SW480 (cell line): ENCODE results near the gene TCHHL1.
A peak's percentile ranks its signal among the peaks of the same experiment; 100 is the strongest.
"Not testable (repeated sequence)": the region's sequence is repeated elsewhere in the genome, so short reads cannot be mapped to it uniquely, and the experiment has no call there.

ENCODE experiments used
- DNase-seq: peaks from one replicate; pipeline ENCODE4 v3.0.0-alpha.2; 2016; ENCODE audit warnings: low spot score

Gene TCHHL1

DNA sequence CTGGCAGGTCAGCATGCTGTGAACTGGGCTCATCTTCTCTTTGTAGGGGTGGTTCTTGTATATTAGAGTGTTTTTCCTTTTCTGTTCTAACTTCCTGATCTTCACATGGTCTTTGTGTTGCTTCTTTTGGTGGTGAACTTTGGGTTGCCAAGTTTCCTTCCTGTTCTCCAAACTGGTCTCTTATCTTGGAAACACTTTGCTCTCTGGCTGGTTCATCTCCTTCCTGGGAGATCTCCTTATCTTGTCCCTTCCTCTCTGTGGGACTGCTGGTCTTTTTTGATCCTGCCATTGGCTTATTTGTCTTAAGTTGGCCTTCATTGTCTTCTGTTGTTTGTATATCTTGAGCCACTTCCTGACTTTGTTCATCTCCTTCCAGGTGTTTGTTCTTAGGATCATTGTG is 2.1 kb downstream of the TCHHL1 start:
- DNase-seq = no peak

DNA sequence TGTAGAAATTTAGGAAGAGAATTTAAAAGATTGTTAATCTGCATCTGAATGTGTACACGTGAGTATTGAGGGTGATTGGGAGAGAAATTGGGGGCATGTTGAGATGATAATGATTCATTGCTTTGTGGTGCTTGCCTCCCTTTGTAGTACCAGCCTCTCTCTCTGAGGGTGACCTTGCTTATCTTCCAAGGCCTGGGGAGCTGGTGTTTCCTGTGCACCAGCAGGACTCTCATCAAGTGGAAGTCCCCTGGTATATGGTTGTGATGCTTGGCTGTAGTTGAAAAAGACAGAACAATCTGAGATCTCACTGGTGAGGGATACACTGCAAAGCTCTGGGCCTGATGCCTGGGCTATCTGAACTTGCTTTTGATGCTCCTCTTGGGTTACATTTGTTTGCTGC is 4.0 kb downstream of the TCHHL1 start:
- no peak for DNase-seq

DNA sequence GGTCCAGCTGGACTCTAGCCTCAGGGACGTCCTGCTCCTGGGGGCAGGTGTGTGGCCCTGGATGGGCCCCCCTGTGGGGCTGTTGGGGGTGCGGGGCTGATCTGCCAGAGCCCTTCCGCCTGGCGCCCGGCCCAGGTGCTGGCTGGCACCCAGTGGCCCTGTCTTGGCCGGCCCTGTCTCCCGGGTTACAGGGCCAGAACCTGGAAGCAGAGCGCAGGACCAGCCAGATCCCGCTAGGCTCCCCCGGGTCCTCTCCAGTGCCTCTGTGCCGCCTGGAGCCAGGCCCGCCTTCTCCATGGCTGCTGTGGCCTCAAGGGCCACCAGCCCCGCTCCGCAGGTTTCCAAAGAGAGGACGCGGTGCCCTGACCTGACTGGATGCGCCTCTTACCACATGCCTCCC is 7.8 kb downstream of the TCHHL1 start:
- not testable (repeated sequence) for DNase-seq

DNA sequence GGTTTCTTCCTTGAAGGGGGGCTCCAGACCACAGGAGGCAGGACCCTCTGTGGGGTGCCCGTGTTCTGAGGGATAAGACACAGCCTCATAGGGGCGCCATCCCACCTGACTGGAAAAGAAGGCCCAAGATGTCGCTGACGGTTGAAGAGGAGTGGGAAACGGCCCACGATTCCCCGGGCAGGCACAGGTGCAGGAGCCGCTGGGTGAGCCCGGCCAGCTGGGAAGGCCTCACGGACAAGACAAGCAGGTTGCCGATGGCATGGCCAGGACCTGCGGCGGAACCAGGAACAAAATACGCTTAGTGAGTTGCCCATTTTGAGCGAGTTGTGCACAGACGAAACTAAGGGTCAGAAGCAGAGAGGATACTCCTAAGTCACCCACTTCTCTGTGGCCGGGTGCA is 8.4 kb downstream of the TCHHL1 start:
- not testable (repeated sequence) for DNase-seq

GRCh38 chr1:152078831-152079441 is 9.9 kb downstream of the TCHHL1 start:
- no peak for DNase-seq

DNA sequence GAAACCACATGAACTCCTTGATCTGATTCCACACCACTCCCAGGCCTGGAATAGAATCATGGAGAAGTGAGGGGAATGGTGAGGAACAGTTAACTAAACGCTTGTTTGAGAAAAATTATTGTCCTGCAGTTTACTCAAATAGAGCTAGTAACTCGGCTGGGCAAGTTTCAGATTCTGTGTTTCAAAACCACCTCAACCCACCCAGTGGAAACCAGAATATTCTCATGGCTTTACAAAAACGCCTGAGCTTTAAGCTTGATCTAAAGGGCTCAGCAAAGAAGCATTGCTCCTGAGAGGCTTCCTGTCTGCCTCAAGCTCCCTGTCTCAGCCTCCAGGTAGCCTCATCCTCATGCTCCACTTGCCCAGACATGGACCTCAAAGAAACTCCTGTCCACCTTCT is 16.6 kb downstream of the TCHHL1 start:
- no peak for DNase-seq

GRCh38 chr1:152071123-152071522 is 17.7 kb downstream of the TCHHL1 start:
- no peak for DNase-seq

GRCh38 chr1:152067929-152068328 is 20.9 kb downstream of the TCHHL1 start:
- no peak for DNase-seq

- DNase-seq = no peak
Observed at GRCh38 chr1:152067150-152067549, 21.7 kb downstream of the TCHHL1 start.

DNA sequence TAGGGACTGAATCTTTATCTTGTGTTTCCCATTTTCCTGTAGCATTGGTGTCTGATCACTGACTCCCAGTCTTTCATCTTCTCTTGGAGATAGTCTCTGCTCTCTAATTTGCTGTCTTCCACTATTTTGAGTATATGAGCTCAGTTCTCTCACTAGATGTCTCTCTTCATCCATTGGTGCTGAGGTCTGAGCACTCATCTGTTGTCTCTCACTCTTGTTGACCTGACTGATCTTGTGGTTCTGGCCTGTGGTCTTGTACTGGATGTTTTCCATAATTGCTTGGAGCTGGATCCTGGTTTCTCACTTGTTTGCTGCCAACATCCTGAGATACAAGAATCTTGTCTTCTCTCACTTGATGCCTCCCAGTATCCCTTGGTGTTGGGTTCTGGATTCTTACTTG is 26.9 kb downstream of the TCHHL1 start:
- DNase-seq = no peak

DNA sequence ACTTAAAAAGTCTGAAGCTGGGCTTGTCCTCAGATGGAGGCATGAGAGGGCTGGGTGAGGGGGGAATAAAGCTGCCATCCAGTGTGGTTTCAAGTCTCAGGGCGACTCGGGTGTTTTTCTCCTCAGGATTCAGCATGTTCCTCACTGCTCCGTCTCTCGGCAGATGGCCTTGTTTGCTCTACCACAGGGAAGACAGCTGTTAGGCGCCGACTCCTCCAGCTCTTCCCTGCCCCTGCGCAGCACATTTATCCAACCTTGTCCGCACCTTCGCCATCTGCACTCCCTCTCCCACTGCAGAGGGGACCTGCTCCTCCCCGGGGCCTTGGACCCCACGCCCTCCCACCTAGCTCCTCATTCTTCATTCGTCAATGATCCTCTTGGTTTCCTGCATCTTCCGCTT is 35.5 kb downstream of the TCHHL1 start:
- no peak for DNase-seq

GRCh38 chr1:152052606-152053005 is 36.3 kb downstream of the TCHHL1 start:
- peak; percentile 73 for DNase-seq

GRCh38 chr1:152050886-152051675 is 37.8 kb downstream of the TCHHL1 start:
- DNase-seq = no peak

GRCh38 chr1:152049291-152050083 is 39.4 kb downstream of the TCHHL1 start:
- DNase-seq = no peak

GRCh38 chr1:152048416-152049009 is 40.4 kb downstream of the TCHHL1 start:
- peak; percentile 96 for DNase-seq

DNA sequence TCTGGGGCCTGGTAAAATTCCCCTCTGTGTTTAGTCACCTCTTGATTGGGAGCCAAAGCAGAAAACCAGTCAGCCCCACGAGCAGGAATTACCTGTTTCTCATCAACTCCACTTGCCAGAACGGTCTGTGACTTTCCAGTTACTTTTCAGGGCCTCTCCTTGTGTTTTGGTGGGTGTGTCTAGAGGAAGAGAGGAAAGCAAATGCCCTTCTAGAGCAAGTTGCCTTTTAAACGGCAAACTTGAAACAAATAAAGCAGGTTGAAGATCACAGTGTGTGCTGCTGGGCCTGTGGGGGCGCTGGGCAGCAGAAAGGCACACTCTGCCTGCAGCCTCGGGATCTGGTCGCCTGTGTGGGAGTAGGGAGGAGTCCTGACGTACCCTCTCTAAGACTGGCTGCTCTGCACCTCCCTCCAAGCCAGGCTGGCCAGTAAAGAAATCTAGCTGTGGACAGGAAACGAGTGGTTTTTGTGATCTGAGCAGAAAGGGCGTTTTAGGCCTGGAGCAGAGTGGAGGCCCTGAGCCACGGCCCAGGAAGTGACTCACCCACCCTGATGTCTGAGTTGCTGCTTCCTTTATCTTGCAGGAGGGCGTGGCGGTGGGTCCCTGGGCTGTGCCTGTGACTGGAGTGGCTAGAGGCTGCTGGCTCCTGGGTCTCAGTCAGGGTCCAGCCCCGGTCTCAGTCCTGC is 41.0 kb downstream of the TCHHL1 start:
- peak; percentile 100 for DNase-seq

DNA sequence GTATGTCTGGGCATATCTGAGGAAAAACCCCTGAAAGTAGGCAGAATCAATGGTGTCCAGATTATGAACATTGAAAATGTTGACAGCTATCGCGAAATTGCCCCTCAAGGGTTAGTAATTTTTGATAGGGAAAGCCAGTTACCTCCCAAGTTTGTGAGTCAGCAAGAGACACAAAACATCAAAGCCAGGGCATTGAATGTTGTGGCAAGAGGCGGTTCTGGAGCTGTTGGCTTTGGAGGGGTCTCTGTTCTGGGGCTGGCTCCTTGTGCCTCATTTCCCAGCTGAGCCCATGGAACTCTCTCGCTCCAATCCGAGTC is 41.5 kb downstream of the TCHHL1 start:
- DNase-seq = peak; percentile 84

DNA sequence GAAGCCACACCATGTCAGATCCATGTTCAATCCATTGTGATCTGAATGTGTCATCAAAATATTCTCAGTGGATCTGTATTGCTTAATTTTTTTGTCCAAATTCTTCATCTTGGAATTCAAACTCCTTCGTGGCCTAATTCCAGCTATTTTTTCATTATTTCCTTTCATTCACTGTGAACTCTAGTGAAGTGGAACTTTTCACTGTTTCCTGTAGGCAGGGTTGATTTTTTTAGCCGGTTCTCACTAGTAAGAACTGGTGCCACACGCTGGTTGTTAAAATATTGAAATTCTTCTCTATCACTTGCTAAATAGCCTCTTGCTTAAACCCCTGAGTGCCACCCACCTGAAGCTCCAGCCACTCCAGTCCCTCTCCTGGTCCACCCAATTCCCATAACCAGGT is 44.5 kb downstream of the TCHHL1 start:
- no peak for DNase-seq

DNA sequence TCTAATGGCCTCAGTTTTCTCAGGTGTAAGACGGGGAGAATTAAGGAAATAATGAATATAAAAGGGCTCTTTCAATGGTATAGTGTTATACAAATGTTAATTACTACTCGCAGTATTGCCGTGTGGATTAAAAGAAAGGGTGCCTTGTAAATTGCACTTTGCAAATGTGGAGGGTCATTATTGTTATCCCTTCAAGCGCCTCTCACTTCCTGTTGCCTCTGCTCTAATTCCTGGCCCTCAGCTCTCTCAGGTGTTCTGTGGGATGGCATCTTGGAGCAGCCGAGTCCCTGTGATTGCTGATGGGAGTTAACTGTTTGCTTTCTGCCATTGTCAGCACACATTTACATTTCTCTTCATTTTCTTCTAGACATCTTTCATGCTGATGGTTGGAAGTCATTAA is 45.0 kb downstream of the TCHHL1 start:
- DNase-seq = no peak

- DNase-seq = no peak
Observed at GRCh38 chr1:152042030-152042429, 46.8 kb downstream of the TCHHL1 start.

- no peak for DNase-seq
Observed at GRCh38 chr1:152039886-152040285, 49.0 kb downstream of the TCHHL1 start.

GRCh38 chr1:152039461-152039860 is 49.4 kb downstream of the TCHHL1 start:
- no peak for DNase-seq
